Stimulated activated naive CD8-positive, alpha-beta T cell treated with anti-CD3 and anti-CD28 coated beads, Interleukin-15, Interleukin-2, amounts not matched to agents 100 ng/mL and 50 ng/mL, for 24 hours (primary cell): ENCODE data around the gene CCBE1.

ENCODE experiments used
- H3K27ac Mint-ChIP-seq: one replicate; pipeline ENCODE4 v1.8.0; 2021; ENCODE audit warnings: mild to moderate bottlenecking, mixed read lengths
- H3K27me3 Mint-ChIP-seq: one replicate; pipeline ENCODE4 v1.8.0; 2021; ENCODE audit warnings: mixed read lengths
- H3K36me3 Mint-ChIP-seq: one replicate; pipeline ENCODE4 v1.8.0; 2021; ENCODE audit warnings: low read depth, mixed read lengths
- H3K4me1 Mint-ChIP-seq: one replicate; pipeline ENCODE4 v1.8.0; 2021; ENCODE audit warnings: low read depth, mixed read lengths
- H3K4me3 Mint-ChIP-seq: one replicate; pipeline ENCODE4 v1.8.0; 2021; ENCODE audit warnings: mild to moderate bottlenecking, mixed read lengths
- H3K9me3 Mint-ChIP-seq: one replicate; pipeline ENCODE4 v1.8.0; 2021; ENCODE audit warnings: mixed read lengths

CCBE1 gene

GRCh38 chr18:59639821-59640220 is 57.4 kb downstream of the CCBE1 start:
- Mint-ChIP-seq H3K4me3 (no peak overlapping the region), H3K27ac (no peak overlapping the region), H3K9me3 (no peaks in the 10 kb centered on the region), H3K36me3 (no peaks in the 10 kb centered on the region), H3K4me1 (no peaks in the 10 kb centered on the region), H3K27me3 (peaks cover 13% of the 10 kb centered on the region)

GRCh38 chr18:59639136-59639535 is 58.1 kb downstream of the CCBE1 start:
- Mint-ChIP-seq H3K27ac (no peak overlapping the region), H3K27me3 (peaks cover 20% of the 10 kb centered on the region), H3K4me1 (no peaks in the 10 kb centered on the region), H3K4me3 (no peak overlapping the region), H3K9me3 (no peaks in the 10 kb centered on the region), H3K36me3 (no peaks in the 10 kb centered on the region)

GRCh38 chr18:59633961-59634485 is 63.2 kb downstream of the CCBE1 start:
- H3K4me3 Mint-ChIP-seq: no peak overlapping the region
- H3K4me1 Mint-ChIP-seq: no peaks in the 10 kb centered on the region
- no peaks in the 10 kb centered on the region for H3K9me3 Mint-ChIP-seq
- no peaks in the 10 kb centered on the region for H3K36me3 Mint-ChIP-seq
- no peak overlapping the region for H3K27ac Mint-ChIP-seq
- peaks cover 14% of the 10 kb centered on the region for H3K27me3 Mint-ChIP-seq

GRCh38 chr18:59633317-59633716 is 63.9 kb downstream of the CCBE1 start:
- H3K36me3 Mint-ChIP-seq: no peaks in the 10 kb centered on the region
- H3K9me3 Mint-ChIP-seq: no peaks in the 10 kb centered on the region
- H3K27me3 Mint-ChIP-seq: peaks cover 14% of the 10 kb centered on the region
- no peaks in the 10 kb centered on the region for H3K4me1 Mint-ChIP-seq
- H3K27ac Mint-ChIP-seq: no peak overlapping the region
- no peak overlapping the region for H3K4me3 Mint-ChIP-seq

- H3K4me1 Mint-ChIP-seq: no peaks in the 10 kb centered on the region
- H3K36me3 Mint-ChIP-seq: no peaks in the 10 kb centered on the region
- H3K4me3 Mint-ChIP-seq: no peak overlapping the region
- H3K27ac Mint-ChIP-seq: no peak overlapping the region
- peaks cover 14% of the 10 kb centered on the region for H3K27me3 Mint-ChIP-seq
- no peaks in the 10 kb centered on the region for H3K9me3 Mint-ChIP-seq
Measured at GRCh38 chr18:59631583-59632181, 65.5 kb downstream of the CCBE1 start.

- Mint-ChIP-seq H3K4me3 (no peak overlapping the region), H3K36me3 (no peaks in the 10 kb centered on the region), H3K9me3 (no peaks in the 10 kb centered on the region), H3K27me3 (peaks cover 13% of the 10 kb centered on the region), H3K27ac (no peak overlapping the region), H3K4me1 (no peaks in the 10 kb centered on the region)
Measured at GRCh38 chr18:59629894-59630293, 67.3 kb downstream of the CCBE1 start.

GRCh38 chr18:59628995-59629394 is 68.2 kb downstream of the CCBE1 start:
- Mint-ChIP-seq H3K4me3 (no peak overlapping the region), H3K9me3 (no peaks in the 10 kb centered on the region), H3K4me1 (no peaks in the 10 kb centered on the region), H3K36me3 (no peaks in the 10 kb centered on the region), H3K27me3 (peaks cover 6% of the 10 kb centered on the region), H3K27ac (no peak overlapping the region)

- Mint-ChIP-seq H3K27me3 (peaks cover 6% of the 10 kb centered on the region), H3K4me1 (no peaks in the 10 kb centered on the region), H3K9me3 (no peaks in the 10 kb centered on the region)
Measured at GRCh38 chr18:59627414-59627813, 69.8 kb downstream of the CCBE1 start.

GRCh38 chr18:59624369-59624765 is 72.9 kb downstream of the CCBE1 start:
- Mint-ChIP-seq H3K9me3 (no peaks in the 10 kb centered on the region), H3K27me3 (peaks cover 10% of the 10 kb centered on the region), H3K4me3 (no peak overlapping the region), H3K27ac (no peak overlapping the region), H3K36me3 (no peaks in the 10 kb centered on the region), H3K4me1 (no peaks in the 10 kb centered on the region)

More at GRCh38 chr18:59627414-59627813, 69.8 kb downstream of the CCBE1 start:
- H3K27ac Mint-ChIP-seq: no peak overlapping the region
- H3K36me3 Mint-ChIP-seq: no peaks in the 10 kb centered on the region
- H3K4me3 Mint-ChIP-seq: no peak overlapping the region

GRCh38 chr18:59623456-59624368 is 73.5 kb downstream of the CCBE1 start:
- H3K36me3 Mint-ChIP-seq: no peaks in the 10 kb centered on the region
- H3K27ac Mint-ChIP-seq: no peak overlapping the region
- no peaks in the 10 kb centered on the region for H3K9me3 Mint-ChIP-seq
- H3K4me3 Mint-ChIP-seq: no peak overlapping the region
- H3K27me3 Mint-ChIP-seq: peaks cover 10% of the 10 kb centered on the region
- H3K4me1 Mint-ChIP-seq: no peaks in the 10 kb centered on the region

- Mint-ChIP-seq H3K9me3 (no peaks in the 10 kb centered on the region), H3K36me3 (no peaks in the 10 kb centered on the region), H3K27me3 (peaks cover 10% of the 10 kb centered on the region), H3K4me3 (no peak overlapping the region), H3K4me1 (no peaks in the 10 kb centered on the region), H3K27ac (no peak overlapping the region)
Measured at GRCh38 chr18:59621027-59621426, 76.2 kb downstream of the CCBE1 start.

GRCh38 chr18:59620381-59620780 is 76.8 kb downstream of the CCBE1 start:
- Mint-ChIP-seq H3K4me3 (no peak overlapping the region), H3K27ac (no peak overlapping the region), H3K4me1 (no peaks in the 10 kb centered on the region), H3K9me3 (no peaks in the 10 kb centered on the region), H3K36me3 (no peaks in the 10 kb centered on the region), H3K27me3 (peaks cover 10% of the 10 kb centered on the region)

- Mint-ChIP-seq H3K4me3 (no peak overlapping the region), H3K4me1 (no peaks in the 10 kb centered on the region), H3K27me3 (peaks cover 10% of the 10 kb centered on the region), H3K27ac (no peak overlapping the region), H3K36me3 (no peaks in the 10 kb centered on the region), H3K9me3 (no peaks in the 10 kb centered on the region)
Measured at GRCh38 chr18:59619816-59620215, 77.4 kb downstream of the CCBE1 start.

GRCh38 chr18:59617468-59617932 is 79.7 kb downstream of the CCBE1 start:
- no peaks in the 10 kb centered on the region for H3K4me1 Mint-ChIP-seq
- no peak overlapping the region for H3K4me3 Mint-ChIP-seq
- H3K27ac Mint-ChIP-seq: no peak overlapping the region
- H3K36me3 Mint-ChIP-seq: no peaks in the 10 kb centered on the region
- H3K9me3 Mint-ChIP-seq: no peaks in the 10 kb centered on the region
- peaks cover 10% of the 10 kb centered on the region for H3K27me3 Mint-ChIP-seq

GRCh38 chr18:59616501-59616900 is 80.7 kb downstream of the CCBE1 start:
- Mint-ChIP-seq H3K4me3 (no peak overlapping the region), H3K27me3 (peaks cover 4% of the 10 kb centered on the region), H3K36me3 (no peaks in the 10 kb centered on the region), H3K9me3 (no peaks in the 10 kb centered on the region), H3K27ac (no peak overlapping the region), H3K4me1 (no peaks in the 10 kb centered on the region)
